ACC112 (cell line): ENCODE results near the gene SLC37A2.
"Not testable (repeated sequence)": the region's sequence is repeated elsewhere in the genome, so short reads cannot be mapped to it uniquely, and the experiment has no call there.

Source experiments
- H2AFZ ChIP-seq: fragments of 200-600 bp; sonication (generic); one replicate; pipeline ENCODE4 v1.6.0; 2017; ENCODE audit warnings: antibody characterized with exemption, low read length; ENCODE audit not compliant: unreplicated experiment
- H3K27ac ChIP-seq: fragments of 200-600 bp; sonication (generic); 2 replicates; pipeline ENCODE4 v1.5.1; 2014; ENCODE audit warnings: low read depth, mild to moderate bottlenecking, antibody characterized with exemption, low read length, moderate library complexity
- H3K27me3 ChIP-seq: fragments of 200-600 bp; sonication (generic); 2 replicates; pipeline ENCODE4 v1.6.1; 2014; ENCODE audit warnings: mild to moderate bottlenecking, antibody characterized with exemption, low read length, moderate library complexity, mixed read lengths; ENCODE audit not compliant: insufficient read depth
- H3K36me3 ChIP-seq: fragments of 200-600 bp; sonication (generic); 2 replicates; pipeline ENCODE4 v1.6.1; 2016; ENCODE audit warnings: mild to moderate bottlenecking, antibody characterized with exemption, low read length, moderate library complexity, mixed read lengths; ENCODE audit not compliant: insufficient read depth
- H3K4me1 ChIP-seq: fragments of 200-600 bp; sonication (generic); one replicate; pipeline ENCODE4 v1.6.1; 2016; ENCODE audit warnings: low read length, mixed read lengths; ENCODE audit not compliant: insufficient read depth, unreplicated experiment, control insufficient read depth
- H3K4me3 ChIP-seq: fragments of 200-600 bp; sonication (generic); 2 replicates; pipeline ENCODE4 v1.5.1; 2014; ENCODE audit warnings: mild to moderate bottlenecking, low read depth, low read length
- H3K79me2 ChIP-seq: fragments of 200-600 bp; sonication (generic); one replicate; pipeline ENCODE4 v1.6.0; 2016; ENCODE audit warnings: low read length; ENCODE audit not compliant: control insufficient read depth, unreplicated experiment, insufficient read depth

Gene SLC37A2

GRCh38 chr11:125084761-125085231 lies 21.7 kb downstream of the SLC37A2 start:
- no peaks in the 10 kb centered on the region for H3K27me3 ChIP-seq
- no peak overlapping the region for H2AFZ ChIP-seq
- H3K27ac ChIP-seq: no peak overlapping the region
- no peak overlapping the region for H3K4me3 ChIP-seq
- H3K79me2 ChIP-seq: no peaks in the 10 kb centered on the region
- no peaks in the 10 kb centered on the region for H3K36me3 ChIP-seq
- peaks cover 21% of the 10 kb centered on the region for H3K4me1 ChIP-seq

- no peaks in the 10 kb centered on the region for H3K36me3 ChIP-seq
- no peaks in the 10 kb centered on the region for H3K79me2 ChIP-seq
- no peak overlapping the region for H2AFZ ChIP-seq
- H3K27me3 ChIP-seq: no peaks in the 10 kb centered on the region
- no peak overlapping the region for H3K27ac ChIP-seq
- H3K4me3 ChIP-seq: no peak overlapping the region
- peaks cover 21% of the 10 kb centered on the region for H3K4me1 ChIP-seq
Observed at GRCh38 chr11:125085301-125086081, 22.4 kb downstream of the SLC37A2 start.

- Histone ChIP-seq H2AFZ (no peak overlapping the region), H3K36me3 (no peaks in the 10 kb centered on the region), H3K4me3 (no peak overlapping the region), H3K27ac (no peak overlapping the region), H3K4me1 (peaks cover 32% of the 10 kb centered on the region), H3K27me3 (no peaks in the 10 kb centered on the region), H3K79me2 (no peaks in the 10 kb centered on the region)
Observed at GRCh38 chr11:125086633-125087296, 23.7 kb downstream of the SLC37A2 start.

- Histone ChIP-seq H3K36me3 (no peaks in the 10 kb centered on the region), H3K79me2 (no peaks in the 10 kb centered on the region), H2AFZ (no peak overlapping the region), H3K4me1 (peaks cover 23% of the 10 kb centered on the region), H3K27me3 (no peaks in the 10 kb centered on the region), H3K4me3 (no peak overlapping the region), H3K27ac (no peak overlapping the region)
Observed at GRCh38 chr11:125088123-125088522, 25.0 kb downstream of the SLC37A2 start.

GRCh38 chr11:125088576-125089455 lies 25.7 kb downstream of the SLC37A2 start:
- H3K27me3 ChIP-seq: no peaks in the 10 kb centered on the region
- H3K27ac ChIP-seq: no peak overlapping the region
- no peak overlapping the region for H3K4me3 ChIP-seq
- H2AFZ ChIP-seq: no peak overlapping the region
- H3K4me1 ChIP-seq: peaks cover 16% of the 10 kb centered on the region
- no peaks in the 10 kb centered on the region for H3K79me2 ChIP-seq
- no peaks in the 10 kb centered on the region for H3K36me3 ChIP-seq

- not testable (repeated sequence) for H2AFZ ChIP-seq, H3K4me3 ChIP-seq
- H3K4me1 ChIP-seq: peaks cover 13% of the 10 kb centered on the region
Observed at GRCh38 chr11:125089481-125089880, 26.4 kb downstream of the SLC37A2 start.

GRCh38 chr11:125090151-125090550 lies 27.0 kb downstream of the SLC37A2 start:
- not testable (repeated sequence) for H3K36me3 ChIP-seq, H3K27me3 ChIP-seq, H3K79me2 ChIP-seq, H2AFZ ChIP-seq, H3K27ac ChIP-seq, H3K4me3 ChIP-seq
- H3K4me1 ChIP-seq: peaks cover 13% of the 10 kb centered on the region

More at GRCh38 chr11:125089481-125089880, 26.4 kb downstream of the SLC37A2 start:
- H3K27ac ChIP-seq, H3K27me3 ChIP-seq, H3K36me3 ChIP-seq, H3K79me2 ChIP-seq: not testable (repeated sequence)

- Histone ChIP-seq H3K4me1 (peaks cover 13% of the 10 kb centered on the region), H3K4me3 (no peak overlapping the region), H3K79me2 (no peaks in the 10 kb centered on the region), H3K36me3 (no peaks in the 10 kb centered on the region), H2AFZ (no peak overlapping the region), H3K27me3 (no peaks in the 10 kb centered on the region), H3K27ac (no peak overlapping the region)
Observed at GRCh38 chr11:125090816-125091215, 27.7 kb downstream of the SLC37A2 start.

- Histone ChIP-seq H2AFZ (no peak overlapping the region), H3K79me2 (no peaks in the 10 kb centered on the region), H3K4me3 (no peak overlapping the region), H3K36me3 (no peaks in the 10 kb centered on the region), H3K27ac (peak overlapping the region; percentile 24), H3K27me3 (no peaks in the 10 kb centered on the region), H3K4me1 (peaks cover 13% of the 10 kb centered on the region)
Observed at GRCh38 chr11:125091247-125091876, 28.3 kb downstream of the SLC37A2 start.
